Naive thymus-derived CD4-positive, alpha-beta T cell (primary cell): ENCODE data around the gene ASB16. TPM values are rescaled to one million over a fixed set of nuclear protein-coding genes. Genes with fewer than 3 reads are reported as not detected.
A peak's percentile ranks its signal among the peaks of the same experiment; 100 is the strongest.

Experiments
- ATAC-seq: fragments of 150-1000 bp; cut with Tn5 transposase; 2 replicates; pipeline ENCODE4 v1.10.0; 2021; ENCODE audit warnings: mild to moderate bottlenecking, moderate library complexity
- CTCF ChIA-PET: fragments of 350-600 bp; sonication (Branson Sonifier 250); formaldehyde crosslinking; loops from one replicate; lab custom pipeline; 2021; ENCODE audit warnings: antibody characterized with exemption; lab: Charles Lee
- POLR2A ChIA-PET: fragments of 350-600 bp; sonication (Branson Sonifier 250); formaldehyde crosslinking; loops from one replicate; lab custom pipeline; 2021; ENCODE audit warnings: antibody characterized with exemption, inconsistent platforms; lab: Charles Lee
- DNase-seq, 9 donors: peaks; one replicate each; pipeline versions ENCODE4 v3.0.0 to v3.0.0-alpha.2; 2020 to 2022; ENCODE audit warnings: mixed read lengths in 1 of 9
- H3K27ac ChIP-seq: one replicate; pipeline ENCODE4 v1.7.0; 2013; ENCODE audit warnings: mild to moderate bottlenecking, low read depth, low read length, moderate library complexity
- H3K27me3 ChIP-seq, 2 donors: one replicate each; pipeline ENCODE4 v1.7.0; 2013; ENCODE audit warnings: low read length in 2 of 2, mild to moderate bottlenecking in 2 of 2, moderate library complexity in 2 of 2; ENCODE audit not compliant: control insufficient read depth in 2 of 2, insufficient read depth in 2 of 2
- H3K36me3 ChIP-seq, 3 experiments: 1 replicate in 2 of 3; 2 replicates in 1 of 3; pipeline ENCODE4 v1.7.0; 2013; ENCODE audit warnings: low read length in 3 of 3, mild to moderate bottlenecking in 3 of 3, moderate library complexity in 1 of 3; ENCODE audit not compliant: insufficient read depth in 3 of 3, control insufficient read depth in 2 of 3
- H3K4me1 ChIP-seq, 2 donors: one replicate each; pipeline ENCODE4 v1.7.0; 2013; ENCODE audit warnings: low read length in 2 of 2, mild to moderate bottlenecking in 2 of 2, moderate library complexity in 1 of 2; ENCODE audit not compliant: control insufficient read depth in 2 of 2, insufficient read depth in 2 of 2
- H3K4me3 ChIP-seq: 2 replicates; pipeline ENCODE4 v1.7.0; 2013; ENCODE audit warnings: mild to moderate bottlenecking, low read length
- H3K9me3 ChIP-seq, 3 experiments: 1 replicate in 2 of 3; 2 replicates in 1 of 3; pipeline ENCODE4 v1.7.0; 2013; ENCODE audit warnings: low read length in 3 of 3; ENCODE audit not compliant: control insufficient read depth in 2 of 3
- H3K27ac Mint-ChIP-seq, 9 donors: one replicate each; pipeline ENCODE4 v1.8.0; 2020 to 2022; ENCODE audit warnings: mixed read lengths in 9 of 9, mild to moderate bottlenecking in 8 of 9, moderate library complexity in 5 of 9, inconsistent platforms in 2 of 9
- H3K27me3 Mint-ChIP-seq, 5 donors: one replicate each; pipeline ENCODE4 v1.8.0; 2021 to 2022; ENCODE audit warnings: mixed read lengths in 5 of 5, mild to moderate bottlenecking in 1 of 5
- H3K36me3 Mint-ChIP-seq, 5 donors: one replicate each; pipeline ENCODE4 v1.8.0; 2020 to 2022; ENCODE audit warnings: mixed read lengths in 5 of 5, mild to moderate bottlenecking in 3 of 5, inconsistent platforms in 1 of 5
- H3K4me1 Mint-ChIP-seq, 7 donors: one replicate each; pipeline ENCODE4 v1.8.0; 2020 to 2022; ENCODE audit warnings: mixed read lengths in 7 of 7, mild to moderate bottlenecking in 3 of 7, inconsistent platforms in 1 of 7
- H3K4me3 Mint-ChIP-seq, 10 donors: one replicate each; pipeline ENCODE4 v1.8.0; 2020 to 2022; ENCODE audit warnings: mild to moderate bottlenecking in 10 of 10, mixed read lengths in 10 of 10, moderate library complexity in 6 of 10, inconsistent platforms in 2 of 10
- H3K9me3 Mint-ChIP-seq, 11 donors: one replicate each; pipeline ENCODE4 v1.8.0; 2020 to 2022; ENCODE audit warnings: mixed read lengths in 11 of 11, mild to moderate bottlenecking in 4 of 11, inconsistent platforms in 1 of 11, moderate library complexity in 1 of 11
- intact Hi-C, 2 donors: fragments of 100-400 bp; cut with micrococcal nuclease; formaldehyde crosslinking; loops; one replicate each; pipeline ENCODE4 v1.15.1; 2023
- polyA plus RNA-seq, 2 donors: library from polyadenylated mRNA; unstranded; fragments of 300-500 nt; fragmentation: Illumina TruSeq; gene quantifications; one replicate each; pipeline ENCODE4 v1.2.3, GENCODE V29; 2021
- total RNA-seq, 6 experiments: library from RNA in 5 of 6; stranded (reverse) in 5 of 6; gene quantifications; 1 replicate in 5 of 6; 2 replicates in 1 of 6; pipeline ENCODE4 v1.2.3 and lab custom pipeline; 2021 to 2026

ASB16 gene
- total and polyA plus RNA-seq, 7 experiments from 2014 or later, result 0.08 to 0.34 TPM; not detected in 5

DNA sequence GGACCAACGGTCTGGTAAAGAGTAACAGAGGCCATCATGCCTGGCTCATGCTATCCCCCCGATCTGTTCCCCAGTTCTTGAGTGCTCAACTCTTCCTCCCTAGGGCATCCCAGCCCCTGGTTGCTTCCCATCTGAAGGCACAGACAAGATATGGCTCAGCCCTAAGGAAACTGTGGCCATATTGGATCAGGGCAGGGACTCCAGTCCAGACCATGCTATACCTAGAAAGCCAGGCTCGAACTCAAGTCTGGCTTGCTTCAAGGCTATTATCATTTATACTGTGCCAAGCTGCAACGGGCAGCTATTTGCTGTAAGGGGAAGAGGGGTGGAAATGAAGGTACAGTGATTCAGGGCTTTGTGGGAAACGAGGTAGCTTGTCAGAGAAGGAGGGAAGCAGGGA, 46.2 kb downstream of the ASB16 start:
- ATAC-seq, result no peak
- Histone ChIP-seq H3K27ac (peak overlapping the region; percentile 90), H3K9me3 (no peaks in the 10 kb centered on the region), H3K4me3 (peak overlapping the region; percentile 68), H3K27me3 (no peaks in the 10 kb centered on the region), H3K36me3 (peaks cover 5 to 54% (median 23%) of the 10 kb centered on the region in 3 experiments), H3K4me1 (peaks cover 38 to 49% of the 10 kb centered on the region in 2 donors)
- Mint-ChIP-seq H3K9me3 (peaks cover 0 to 8% (median 0%) of the 10 kb centered on the region in 11 donors), H3K4me3 (peak overlapping the region; percentile 76 to 91 (median 86)), H3K27ac (peak overlapping the region; percentile 87 to 99 (median 97)), H3K36me3 (peaks cover 6 to 40% (median 23%) of the 10 kb centered on the region in 5 donors), H3K27me3 (no peaks in the 10 kb centered on the region), H3K4me1 (peaks cover 46 to 57% (median 52%) of the 10 kb centered on the region in 7 donors)
- DNase-seq, result no peak
- ChIA-PET CTCF (interaction anchor here (0.8 to 1.8 kb wide), 7 partner anchors 16 to 114 kb away, joined by 3 to 8 read pairs (median 4); partner anchors contain the start of gene HDAC5), POLR2A (interaction anchor here (0.6 to 14.1 kb wide), 14 partner anchors 7 to 856 kb away, joined by 3 to 319 read pairs (median 6); partner anchors contain the start of genes ATXN7L3, SLC25A39 and TMUB2)
- intact Hi-C loops, result loop anchor here in 1 of 2 donors (10.0 kb wide), 2 partner anchors 852 to 1098 kb away; partner anchors contain the start of gene MAP3K14

DNA sequence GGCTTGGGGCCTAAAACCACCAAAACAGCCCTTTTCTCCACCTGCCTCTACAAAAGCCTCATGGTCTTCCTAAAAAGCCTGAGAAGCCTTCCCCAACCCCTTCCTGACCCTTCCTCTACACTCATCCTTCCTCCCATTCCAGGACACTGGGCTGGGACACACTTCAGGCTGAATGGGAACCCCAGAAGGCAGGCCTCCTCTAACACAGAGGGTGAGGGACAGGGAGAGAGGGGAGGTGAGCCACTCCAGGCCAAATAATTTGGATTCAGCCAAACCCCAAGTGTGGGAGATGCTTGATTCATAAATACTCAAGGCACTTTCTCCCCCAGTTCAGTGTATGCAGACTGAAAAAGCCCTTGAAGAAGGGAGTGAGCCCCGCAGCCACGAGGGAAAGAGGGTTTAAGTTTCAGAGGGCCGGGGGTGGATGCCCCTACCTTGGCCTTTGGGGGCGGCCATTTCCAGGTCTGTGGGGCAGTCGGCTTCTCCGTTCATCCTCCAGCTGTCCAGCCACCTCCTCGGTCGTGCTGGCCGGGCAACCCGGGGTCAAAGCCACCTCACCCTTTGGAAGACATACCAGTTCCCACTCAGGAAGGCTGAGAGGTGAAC, 47.3 kb downstream of the ASB16 start:
- H3K27ac ChIP-seq, result peak overlapping the region; percentile 90
- peak overlapping the region; percentile 68 for H3K4me3 ChIP-seq
- no peaks in the 10 kb centered on the region for H3K9me3 ChIP-seq
- ATAC-seq, result no peak
- ChIA-PET CTCF (interaction anchor here (0.6 to 4.4 kb wide), 8 partner anchors 7 to 315 kb away, joined by 3 to 33 read pairs (median 4); partner anchors contain the start of gene HDAC5), POLR2A (interaction anchor here (0.6 to 14.1 kb wide), 11 partner anchors 9 to 956 kb away, joined by 3 to 319 read pairs (median 19); partner anchors contain the start of genes ATXN7L3, SLC25A39 and TMUB2)
- Mint-ChIP-seq H3K27ac (peak overlapping the region; percentile 84 to 99 (median 97)), H3K9me3 (peaks cover 0 to 8% (median 0%) of the 10 kb centered on the region in 11 donors), H3K4me3 (peak overlapping the region; percentile 76 to 91 (median 86)), H3K27me3 (no peaks in the 10 kb centered on the region), H3K4me1 (peaks cover 53 to 57% (median 55%) of the 10 kb centered on the region in 7 donors), H3K36me3 (peaks cover 6 to 40% (median 23%) of the 10 kb centered on the region in 5 donors)
- H3K36me3 ChIP-seq, result peaks cover 5 to 45% (median 23%) of the 10 kb centered on the region in 3 experiments
- H3K4me1 ChIP-seq, result peaks cover 38 to 49% of the 10 kb centered on the region in 2 donors
- intact Hi-C loops, result loop anchor here (1.0 to 10.0 kb wide), 8 partner anchors 8 to 1097 kb away; partner anchors contain the start of genes TMUB2 (in 2 of the 2), GPATCH8 (in 1 of the 2) and MAP3K14 (in 1 of the 2)
- no peak for DNase-seq
- no peaks in the 10 kb centered on the region for H3K27me3 ChIP-seq

DNA sequence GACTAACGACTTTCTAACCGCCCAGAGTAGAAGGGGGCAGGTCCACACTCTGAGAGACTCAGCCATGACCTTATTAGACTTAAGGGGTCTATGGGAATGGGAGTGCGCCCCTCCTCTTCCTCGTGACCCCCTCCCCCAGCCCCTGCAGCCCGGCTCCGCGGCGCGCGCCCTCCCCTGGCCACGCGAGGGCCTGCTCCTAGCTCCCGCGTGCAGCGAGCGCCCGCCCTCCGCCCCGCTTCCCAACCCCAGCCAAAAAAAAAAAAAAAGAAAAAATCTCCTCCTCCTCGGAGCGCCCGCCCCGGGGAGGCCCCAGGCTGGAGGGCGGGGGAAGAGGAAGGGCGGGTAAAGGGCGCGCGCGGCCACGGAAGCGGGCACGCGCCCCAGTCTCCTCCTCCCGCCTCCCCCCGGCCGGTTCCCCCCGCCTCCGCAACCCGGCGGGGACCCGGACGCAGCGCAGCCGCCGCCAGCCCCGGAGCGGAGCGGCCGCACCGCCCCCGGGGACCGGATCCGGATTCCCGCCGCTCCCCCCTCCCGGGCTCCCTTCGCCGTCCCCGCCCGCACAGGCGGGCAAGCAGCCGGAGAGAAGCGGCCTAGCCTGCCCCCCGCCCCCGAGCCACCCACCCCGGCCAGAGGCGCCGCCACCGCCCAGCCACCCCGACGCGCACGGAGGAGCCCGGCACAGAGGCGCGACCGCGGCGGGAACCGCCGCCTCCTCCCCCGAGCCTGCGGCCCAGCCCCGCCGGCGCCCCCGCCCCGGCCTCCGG, 48.0 kb downstream of the ASB16 start:
- peaks cover 0 to 8% (median 0%) of the 10 kb centered on the region in 11 donors for H3K9me3 Mint-ChIP-seq
- DNase-seq, result peak; percentile 82 to 93 (median 92)

DNA sequence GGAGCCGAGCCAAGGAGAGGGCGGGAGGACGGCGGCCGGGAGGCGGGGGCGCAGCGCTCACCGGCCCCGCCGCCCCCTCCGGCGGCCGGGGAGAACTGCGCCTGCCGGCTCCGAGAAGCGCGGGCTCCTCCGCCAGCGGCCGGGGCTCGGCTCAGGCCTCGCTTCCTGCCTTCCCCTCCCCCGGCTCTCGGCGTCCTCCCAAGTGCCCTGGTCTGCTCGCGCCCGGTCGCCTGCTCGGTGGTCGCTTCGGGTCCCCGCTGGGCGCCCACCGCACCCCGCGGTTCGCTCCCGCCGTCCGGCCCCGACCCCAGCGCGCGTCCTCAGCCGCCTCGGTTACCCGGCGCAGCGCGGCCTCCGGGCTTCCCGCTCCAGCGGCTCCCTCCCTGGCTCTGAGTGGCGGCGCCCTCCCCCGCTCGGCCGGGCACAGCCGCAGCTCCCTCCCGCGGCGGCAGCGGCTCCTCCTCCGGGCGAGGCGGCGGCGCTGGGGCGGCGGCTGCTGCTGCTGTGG, 48.7 kb downstream of the ASB16 start:
- Histone ChIP-seq H3K4me1 (peaks cover 36 to 38% of the 10 kb centered on the region in 2 donors), H3K4me3 (peak overlapping the region; percentile 51), H3K9me3 (no peaks in the 10 kb centered on the region), H3K27ac (peak overlapping the region; percentile 90), H3K27me3 (no peaks in the 10 kb centered on the region), H3K36me3 (peaks cover 5 to 32% (median 19%) of the 10 kb centered on the region in 3 experiments)
- Mint-ChIP-seq H3K4me1 (peaks cover 41 to 47% (median 46%) of the 10 kb centered on the region in 7 donors), H3K27me3 (no peaks in the 10 kb centered on the region), H3K4me3 (peak overlapping the region in 5 of 10 donors; percentile 9 to 94 (median 40)), H3K36me3 (peaks cover 6 to 33% (median 16%) of the 10 kb centered on the region in 5 donors), H3K9me3 (peaks cover 0 to 8% (median 0%) of the 10 kb centered on the region in 11 donors), H3K27ac (no peak overlapping the region)
- intact Hi-C loops, result loop anchor here (2.0 to 10.0 kb wide), 3 partner anchors 284 to 1096 kb away; partner anchors contain the start of genes GPATCH8 (in 1 of the 2) and MAP3K14 (in 1 of the 2)
- DNase-seq (peak; percentile 63 to 84 (median 78)), ATAC-seq (peak; percentile 68)
- CTCF ChIA-PET, result interaction anchor here (0.7 to 4.4 kb wide), 3 partner anchors 8 to 108 kb away, joined by 3 to 33 read pairs (median 5); no protein-coding TSS in a partner anchor
- POLR2A ChIA-PET, result interaction anchor here (0.8 to 14.1 kb wide), 11 partner anchors 10 to 112 kb away, joined by 3 to 319 read pairs (median 23); partner anchors contain the start of genes ATXN7L3, HDAC5, RUNDC3A and SLC25A39

More for the DNA sequence above, 48.0 kb downstream of the ASB16 start:
- ChIA-PET CTCF (interaction anchor here (0.6 to 4.4 kb wide), 5 partner anchors 8 to 315 kb away, joined by 3 to 33 read pairs (median 3); no protein-coding TSS in a partner anchor), POLR2A (interaction anchor here (0.6 to 14.1 kb wide), 9 partner anchors 9 to 955 kb away, joined by 3 to 319 read pairs (median 25); partner anchors contain the start of genes ATXN7L3, SLC25A39 and TMUB2)
- Mint-ChIP-seq H3K4me3 (peak overlapping the region; percentile 76 to 94 (median 86)), H3K36me3 (peaks cover 6 to 38% (median 22%) of the 10 kb centered on the region in 5 donors), H3K4me1 (peaks cover 48 to 53% (median 52%) of the 10 kb centered on the region in 7 donors), H3K27ac (peak overlapping the region; percentile 84 to 99 (median 97)), H3K27me3 (no peaks in the 10 kb centered on the region)
- H3K9me3 ChIP-seq, result no peaks in the 10 kb centered on the region
- H3K27me3 ChIP-seq, result no peaks in the 10 kb centered on the region
- intact Hi-C loops, result loop anchor here (1.0 to 10.0 kb wide), 8 partner anchors 8 to 1096 kb away; partner anchors contain the start of genes TMUB2 (in 2 of the 2), GPATCH8 (in 1 of the 2) and MAP3K14 (in 1 of the 2)
- H3K4me1 ChIP-seq, result peaks cover 38 to 42% of the 10 kb centered on the region in 2 donors
- H3K27ac ChIP-seq, result peak overlapping the region; percentile 90
- H3K4me3 ChIP-seq, result peak overlapping the region; percentile 68
- H3K36me3 ChIP-seq, result peaks cover 5 to 38% (median 23%) of the 10 kb centered on the region in 3 experiments
- ATAC-seq, result peak; percentile 80

DNA sequence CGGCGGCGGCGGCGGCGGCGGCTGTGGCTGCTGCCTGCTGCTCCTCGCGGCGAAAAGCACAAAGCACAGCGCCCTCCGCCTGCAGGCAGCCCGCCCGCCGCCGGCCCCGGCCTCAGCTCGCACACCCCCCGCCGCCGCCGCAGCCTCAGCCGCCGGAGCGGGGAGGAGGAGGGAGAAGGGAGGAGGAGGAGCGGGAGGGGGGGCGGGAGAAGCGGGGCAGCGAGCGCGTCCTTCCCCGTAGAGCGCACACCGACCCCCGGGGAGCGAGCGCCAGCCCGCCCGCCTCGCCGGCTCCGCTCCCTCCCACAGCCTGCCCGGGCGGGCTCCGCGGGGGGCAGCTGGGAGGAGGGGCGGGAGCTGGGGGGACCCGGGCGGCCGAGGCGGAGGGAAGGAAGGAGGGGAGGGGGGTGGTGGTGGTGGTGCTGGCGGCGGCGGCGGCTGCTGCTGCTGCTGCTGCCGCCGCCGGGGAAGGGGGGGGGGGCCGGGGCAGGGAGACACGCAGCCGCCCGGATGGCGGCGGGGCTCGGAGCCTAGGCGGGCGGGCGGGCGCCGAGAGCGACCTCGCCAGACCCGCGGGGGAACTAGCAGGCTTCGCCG, 49.2 kb downstream of the ASB16 start, which contains the start of gene UBTF:
Gene UBTF (minus strand): TSS at position 60 of the 597 bp plus-strand sequence. CDS start 1,446 bp downstream, outside the sequence.
- Histone ChIP-seq H3K27ac (peak within 1 kb of the TSS; percentile 90), H3K27me3 (no peaks in the 10 kb centered on the region), H3K4me3 (peak within 1 kb of the TSS; percentile 85), H3K9me3 (no peaks in the 10 kb centered on the region), H3K36me3 (peaks cover 3 to 26% (median 14%) of the 10 kb centered on the region in 3 experiments), H3K4me1 (peaks cover 30 to 35% of the 10 kb centered on the region in 2 donors)
- peak; percentile 66 to 84 (median 79) for DNase-seq
- peaks cover 5 to 28% (median 12%) of the 10 kb centered on the region in 5 donors for H3K36me3 Mint-ChIP-seq
- peak within 1 kb of the TSS; percentile 87 to 99 (median 94) for H3K4me3 Mint-ChIP-seq
- intact Hi-C loops, result loop anchor here (2.0 to 10.0 kb wide), 5 partner anchors 27 to 1095 kb away; partner anchors contain the start of genes GPATCH8 (in 1 of the 2), MAP3K14 (in 1 of the 2) and SLC4A1 (in 1 of the 2)
- H3K27ac Mint-ChIP-seq, result peak within 1 kb of the TSS; percentile 93 to 98 (median 94)
- peak; percentile 34 for ATAC-seq
- ChIA-PET CTCF (interaction anchor here (0.7 to 4.4 kb wide), 3 partner anchors 9 to 107 kb away, joined by 3 to 33 read pairs (median 5); no protein-coding TSS in a partner anchor), POLR2A (interaction anchor here (0.8 to 14.1 kb wide), 12 partner anchors 10 to 111 kb away, joined by 3 to 319 read pairs (median 22); partner anchors contain the start of genes ATXN7L3, HDAC5, RUNDC3A and SLC25A39)
- peaks cover 0 to 8% (median 0%) of the 10 kb centered on the region in 11 donors for H3K9me3 Mint-ChIP-seq
- H3K27me3 Mint-ChIP-seq, result peaks cover 0 to 2% (median 0%) of the 10 kb centered on the region in 5 donors
- H3K4me1 Mint-ChIP-seq, result peaks cover 37 to 44% (median 41%) of the 10 kb centered on the region in 7 donors
